Measurements from ENCODE around the gene GDPD5. TPM values are rescaled to one million over a fixed set of nuclear protein-coding genes. Genes with fewer than 3 reads are reported as not detected.

GDPD5 gene
- total and polyA plus RNA-seq, 9 of the 15 experiments (the other 6 are each of a cell fraction or from before 2014, with no cell fraction given): 0.32 to 27.3 (median 8.0) TPM

DNA sequence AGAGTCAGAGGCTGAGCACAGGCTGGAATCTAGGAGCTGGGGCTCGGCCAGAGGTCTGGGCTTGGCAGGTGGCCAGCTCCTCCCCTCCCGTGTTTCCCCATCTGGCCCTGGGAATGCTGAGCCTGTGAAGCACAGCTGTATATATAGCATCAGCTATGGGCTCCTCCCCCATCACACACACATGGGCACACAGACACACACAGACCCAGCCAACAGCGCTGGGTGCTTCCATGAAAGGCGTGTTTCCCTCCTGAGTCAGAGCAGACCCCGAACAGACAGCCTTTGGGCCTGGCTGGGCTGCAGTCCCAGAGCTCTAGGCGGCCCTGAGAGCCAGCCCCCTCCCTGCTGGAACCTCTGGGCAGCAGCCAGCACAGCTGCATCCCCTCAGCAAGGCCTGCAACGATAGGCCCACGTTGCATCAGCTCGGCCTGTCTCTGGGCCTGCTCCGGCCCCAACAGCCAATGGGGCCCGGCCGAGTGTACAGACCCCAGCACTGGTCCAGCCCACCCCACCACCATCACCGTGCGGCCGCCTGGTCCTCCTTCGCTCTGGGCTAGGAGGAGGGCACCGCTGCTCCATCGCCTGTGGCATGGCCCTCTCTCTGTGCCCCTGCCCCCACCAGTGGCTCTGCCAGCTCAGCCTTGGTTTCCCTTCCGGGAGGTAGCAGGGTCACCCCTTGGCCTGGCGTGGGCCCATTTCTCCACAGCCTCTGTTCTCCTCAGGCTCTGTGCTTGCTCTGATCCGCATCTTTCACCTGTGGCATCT is 28.7 kb upstream of the GDPD5 start (continued):
- TF ChIP-seq, protein P1, sequence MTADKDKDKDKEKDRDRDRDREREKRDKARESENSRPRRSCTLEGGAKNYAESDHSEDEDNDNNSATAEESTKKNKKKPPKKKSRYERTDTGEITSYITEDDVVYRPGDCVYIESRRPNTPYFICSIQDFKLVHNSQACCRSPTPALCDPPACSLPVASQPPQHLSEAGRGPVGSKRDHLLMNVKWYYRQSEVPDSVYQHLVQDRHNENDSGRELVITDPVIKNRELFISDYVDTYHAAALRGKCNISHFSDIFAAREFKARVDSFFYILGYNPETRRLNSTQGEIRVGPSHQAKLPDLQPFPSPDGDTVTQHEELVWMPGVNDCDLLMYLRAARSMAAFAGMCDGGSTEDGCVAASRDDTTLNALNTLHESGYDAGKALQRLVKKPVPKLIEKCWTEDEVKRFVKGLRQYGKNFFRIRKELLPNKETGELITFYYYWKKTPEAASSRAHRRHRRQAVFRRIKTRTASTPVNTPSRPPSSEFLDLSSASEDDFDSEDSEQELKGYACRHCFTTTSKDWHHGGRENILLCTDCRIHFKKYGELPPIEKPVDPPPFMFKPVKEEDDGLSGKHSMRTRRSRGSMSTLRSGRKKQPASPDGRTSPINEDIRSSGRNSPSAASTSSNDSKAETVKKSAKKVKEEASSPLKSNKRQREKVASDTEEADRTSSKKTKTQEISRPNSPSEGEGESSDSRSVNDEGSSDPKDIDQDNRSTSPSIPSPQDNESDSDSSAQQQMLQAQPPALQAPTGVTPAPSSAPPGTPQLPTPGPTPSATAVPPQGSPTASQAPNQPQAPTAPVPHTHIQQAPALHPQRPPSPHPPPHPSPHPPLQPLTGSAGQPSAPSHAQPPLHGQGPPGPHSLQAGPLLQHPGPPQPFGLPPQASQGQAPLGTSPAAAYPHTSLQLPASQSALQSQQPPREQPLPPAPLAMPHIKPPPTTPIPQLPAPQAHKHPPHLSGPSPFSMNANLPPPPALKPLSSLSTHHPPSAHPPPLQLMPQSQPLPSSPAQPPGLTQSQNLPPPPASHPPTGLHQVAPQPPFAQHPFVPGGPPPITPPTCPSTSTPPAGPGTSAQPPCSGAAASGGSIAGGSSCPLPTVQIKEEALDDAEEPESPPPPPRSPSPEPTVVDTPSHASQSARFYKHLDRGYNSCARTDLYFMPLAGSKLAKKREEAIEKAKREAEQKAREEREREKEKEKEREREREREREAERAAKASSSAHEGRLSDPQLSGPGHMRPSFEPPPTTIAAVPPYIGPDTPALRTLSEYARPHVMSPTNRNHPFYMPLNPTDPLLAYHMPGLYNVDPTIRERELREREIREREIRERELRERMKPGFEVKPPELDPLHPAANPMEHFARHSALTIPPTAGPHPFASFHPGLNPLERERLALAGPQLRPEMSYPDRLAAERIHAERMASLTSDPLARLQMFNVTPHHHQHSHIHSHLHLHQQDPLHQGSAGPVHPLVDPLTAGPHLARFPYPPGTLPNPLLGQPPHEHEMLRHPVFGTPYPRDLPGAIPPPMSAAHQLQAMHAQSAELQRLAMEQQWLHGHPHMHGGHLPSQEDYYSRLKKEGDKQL (CRISPR knock-in tag; IDR thresholded peaks at IDR 0.05; ENCODE audit: borderline replicate concordance): no peak
- TF ChIP-seq TSC22D4 (tag; IDR thresholded peaks at IDR 0.05): no peak
- TF ChIP-seq BDP1 (IDR thresholded peaks at IDR 0.05; ENCODE audit: insufficient read depth, insufficient read length): no peak
- no peak for TF ChIP-seq SMARCC2 (IDR thresholded peaks at IDR 0.05; ENCODE audit: low read depth)
- no peak; the same call in 1 of the 2 replicates for TF ChIP-seq CBFA2T2 (conservative IDR thresholded peaks at IDR 0.05)
- no peak for TF ChIP-seq SLC30A9 (CRISPR knock-in tag; IDR thresholded peaks at IDR 0.05)
- no peak for TF ChIP-seq RBM22 (IDR thresholded peaks at IDR 0.05; ENCODE audit: low read depth, low read length, poor library complexity, severe bottlenecking)
- TF ChIP-seq SRF (CRISPR knock-in tag; IDR thresholded peaks at IDR 0.05): peak in 1 of 2 experiments; percentile 35; a peak in 2 of 4 replicates
- TF ChIP-seq, protein P2, sequence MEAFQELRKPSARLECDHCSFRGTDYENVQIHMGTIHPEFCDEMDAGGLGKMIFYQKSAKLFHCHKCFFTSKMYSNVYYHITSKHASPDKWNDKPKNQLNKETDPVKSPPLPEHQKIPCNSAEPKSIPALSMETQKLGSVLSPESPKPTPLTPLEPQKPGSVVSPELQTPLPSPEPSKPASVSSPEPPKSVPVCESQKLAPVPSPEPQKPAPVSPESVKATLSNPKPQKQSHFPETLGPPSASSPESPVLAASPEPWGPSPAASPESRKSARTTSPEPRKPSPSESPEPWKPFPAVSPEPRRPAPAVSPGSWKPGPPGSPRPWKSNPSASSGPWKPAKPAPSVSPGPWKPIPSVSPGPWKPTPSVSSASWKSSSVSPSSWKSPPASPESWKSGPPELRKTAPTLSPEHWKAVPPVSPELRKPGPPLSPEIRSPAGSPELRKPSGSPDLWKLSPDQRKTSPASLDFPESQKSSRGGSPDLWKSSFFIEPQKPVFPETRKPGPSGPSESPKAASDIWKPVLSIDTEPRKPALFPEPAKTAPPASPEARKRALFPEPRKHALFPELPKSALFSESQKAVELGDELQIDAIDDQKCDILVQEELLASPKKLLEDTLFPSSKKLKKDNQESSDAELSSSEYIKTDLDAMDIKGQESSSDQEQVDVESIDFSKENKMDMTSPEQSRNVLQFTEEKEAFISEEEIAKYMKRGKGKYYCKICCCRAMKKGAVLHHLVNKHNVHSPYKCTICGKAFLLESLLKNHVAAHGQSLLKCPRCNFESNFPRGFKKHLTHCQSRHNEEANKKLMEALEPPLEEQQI (IDR thresholded peaks at IDR 0.05): no peak
- peak; percentile 42; the same call in 1 of the 2 replicates for TF ChIP-seq L3MBTL2 (IDR thresholded peaks at IDR 0.05)
- no peak for TF ChIP-seq PRMT5 (CRISPR knock-in tag; IDR thresholded peaks at IDR 0.05)
- no peak for TF ChIP-seq PRPF4 (IDR thresholded peaks at IDR 0.05; ENCODE audit: insufficient read depth, low read depth, low read length, poor library complexity, severe bottlenecking)
- TF ChIP-seq, protein P3, sequence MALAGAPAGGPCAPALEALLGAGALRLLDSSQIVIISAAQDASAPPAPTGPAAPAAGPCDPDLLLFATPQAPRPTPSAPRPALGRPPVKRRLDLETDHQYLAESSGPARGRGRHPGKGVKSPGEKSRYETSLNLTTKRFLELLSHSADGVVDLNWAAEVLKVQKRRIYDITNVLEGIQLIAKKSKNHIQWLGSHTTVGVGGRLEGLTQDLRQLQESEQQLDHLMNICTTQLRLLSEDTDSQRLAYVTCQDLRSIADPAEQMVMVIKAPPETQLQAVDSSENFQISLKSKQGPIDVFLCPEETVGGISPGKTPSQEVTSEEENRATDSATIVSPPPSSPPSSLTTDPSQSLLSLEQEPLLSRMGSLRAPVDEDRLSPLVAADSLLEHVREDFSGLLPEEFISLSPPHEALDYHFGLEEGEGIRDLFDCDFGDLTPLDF (CRISPR knock-in tag; IDR thresholded peaks at IDR 0.05): no peak
- peak; percentile 91 for TF ChIP-seq RBFOX2 (IDR thresholded peaks at IDR 0.05; ENCODE audit: low read depth, low read length)
- no peak for TF ChIP-seq NBN (IDR thresholded peaks at IDR 0.05; ENCODE audit: low read depth)
- TF ChIP-seq, protein P4, sequence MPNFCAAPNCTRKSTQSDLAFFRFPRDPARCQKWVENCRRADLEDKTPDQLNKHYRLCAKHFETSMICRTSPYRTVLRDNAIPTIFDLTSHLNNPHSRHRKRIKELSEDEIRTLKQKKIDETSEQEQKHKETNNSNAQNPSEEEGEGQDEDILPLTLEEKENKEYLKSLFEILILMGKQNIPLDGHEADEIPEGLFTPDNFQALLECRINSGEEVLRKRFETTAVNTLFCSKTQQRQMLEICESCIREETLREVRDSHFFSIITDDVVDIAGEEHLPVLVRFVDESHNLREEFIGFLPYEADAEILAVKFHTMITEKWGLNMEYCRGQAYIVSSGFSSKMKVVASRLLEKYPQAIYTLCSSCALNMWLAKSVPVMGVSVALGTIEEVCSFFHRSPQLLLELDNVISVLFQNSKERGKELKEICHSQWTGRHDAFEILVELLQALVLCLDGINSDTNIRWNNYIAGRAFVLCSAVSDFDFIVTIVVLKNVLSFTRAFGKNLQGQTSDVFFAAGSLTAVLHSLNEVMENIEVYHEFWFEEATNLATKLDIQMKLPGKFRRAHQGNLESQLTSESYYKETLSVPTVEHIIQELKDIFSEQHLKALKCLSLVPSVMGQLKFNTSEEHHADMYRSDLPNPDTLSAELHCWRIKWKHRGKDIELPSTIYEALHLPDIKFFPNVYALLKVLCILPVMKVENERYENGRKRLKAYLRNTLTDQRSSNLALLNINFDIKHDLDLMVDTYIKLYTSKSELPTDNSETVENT (CRISPR knock-in tag; IDR thresholded peaks at IDR 0.05): no peak
